ENCODE results near the gene NFYA. TPM values are rescaled to one million over a fixed set of nuclear protein-coding genes. Genes with fewer than 3 reads are reported as not detected.

Gene NFYA
- total RNA-seq, 1 experiment from 2014 or later: 34.7 TPM

GRCh38 chr6:41066867-41067304 lies 5.9 kb upstream of the NFYA start:
- peaks cover 15% of the 10 kb centered on the region for H3K4me1 Mint-ChIP-seq
- ATAC-seq (no peak), DNase-seq (ENCODE audit: low spot score) (peak; percentile 66)
- ChIA-PET CTCF (interaction anchor here (1.0 kb wide), 1 partner anchor 69 kb away, joined by 4 read pairs; no protein-coding TSS in a partner anchor), POLR2A (no interaction called here)
- H3K4me3 Mint-ChIP-seq: no peak overlapping the region
- TF ChIP-seq, protein P1, sequence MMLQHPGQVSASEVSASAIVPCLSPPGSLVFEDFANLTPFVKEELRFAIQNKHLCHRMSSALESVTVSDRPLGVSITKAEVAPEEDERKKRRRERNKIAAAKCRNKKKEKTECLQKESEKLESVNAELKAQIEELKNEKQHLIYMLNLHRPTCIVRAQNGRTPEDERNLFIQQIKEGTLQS (CRISPR knock-in tag; conservative IDR thresholded peaks at IDR 0.05): no peak
- TF ChIP-seq, protein P2, sequence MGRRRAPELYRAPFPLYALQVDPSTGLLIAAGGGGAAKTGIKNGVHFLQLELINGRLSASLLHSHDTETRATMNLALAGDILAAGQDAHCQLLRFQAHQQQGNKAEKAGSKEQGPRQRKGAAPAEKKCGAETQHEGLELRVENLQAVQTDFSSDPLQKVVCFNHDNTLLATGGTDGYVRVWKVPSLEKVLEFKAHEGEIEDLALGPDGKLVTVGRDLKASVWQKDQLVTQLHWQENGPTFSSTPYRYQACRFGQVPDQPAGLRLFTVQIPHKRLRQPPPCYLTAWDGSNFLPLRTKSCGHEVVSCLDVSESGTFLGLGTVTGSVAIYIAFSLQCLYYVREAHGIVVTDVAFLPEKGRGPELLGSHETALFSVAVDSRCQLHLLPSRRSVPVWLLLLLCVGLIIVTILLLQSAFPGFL (CRISPR knock-in tag; IDR thresholded peaks at IDR 0.05; ENCODE audit: borderline replicate concordance): no peak
- TF ChIP-seq CTCF (IDR thresholded peaks at IDR 0.05): peak; percentile 81
- TF ChIP-seq ATF1 (CRISPR knock-in tag; IDR thresholded peaks at IDR 0.05): no peak
- no peak for TF ChIP-seq NR2C2 (CRISPR knock-in tag; IDR thresholded peaks at IDR 0.05)
- TF ChIP-seq IRF1 (CRISPR knock-in tag; IDR thresholded peaks at IDR 0.05): no peak
- no peaks in the 10 kb centered on the region for H3K27me3 Mint-ChIP-seq (ENCODE audit: low read depth)
- H3K36me3 Mint-ChIP-seq: peaks cover 44% of the 10 kb centered on the region
- H3K9me3 Mint-ChIP-seq: no peaks in the 10 kb centered on the region
- 0 out of 2 replicates have a peak overlapping the region, but pooled peaks have one; percentile 58 for H3K27ac Mint-ChIP-seq

GRCh38 chr6:41071501-41071922 lies 1.3 kb upstream of the NFYA start:
- peak overlapping the region; percentile 94 for H3K4me3 Mint-ChIP-seq
- peaks cover 38% of the 10 kb centered on the region for H3K4me1 Mint-ChIP-seq
- no peaks in the 10 kb centered on the region for H3K9me3 Mint-ChIP-seq
- CTCF ChIA-PET: interaction anchor here (1.2 to 3.0 kb wide), 3 partner anchors 32 to 111 kb away, joined by 6 to 12 read pairs (median 6); partner anchors contain the start of gene UNC5CL
- POLR2A ChIA-PET: no interaction called here
- ATAC-seq (no peak), DNase-seq (ENCODE audit: low spot score) (peak; percentile 72)
- H3K27me3 Mint-ChIP-seq (ENCODE audit: low read depth): no peaks in the 10 kb centered on the region
- TF ChIP-seq CTCF (IDR thresholded peaks at IDR 0.05) (no peak), GRHL2 (CRISPR knock-in tag; IDR thresholded peaks at IDR 0.05; ENCODE audit: insufficient replicate concordance, severe bottlenecking) (no peak), ETV6 (CRISPR knock-in tag; IDR thresholded peaks at IDR 0.05) (no peak; the same call in 1 of the 2 replicates), NR1H2 (CRISPR knock-in tag; IDR thresholded peaks at IDR 0.05) (no peak), FOXP4 (CRISPR knock-in tag; IDR thresholded peaks at IDR 0.05) (0 out of 2 replicates have a peak, but pooled peaks have one; percentile 31), ZNF138 (CRISPR knock-in tag; conservative IDR thresholded peaks at IDR 0.05) (no peak), ZNF219 (CRISPR knock-in tag; IDR thresholded peaks at IDR 0.05; ENCODE audit: borderline replicate concordance) (no peak), GABPB1 (CRISPR knock-in tag; IDR thresholded peaks at IDR 0.05) (no peak)
- H3K36me3 Mint-ChIP-seq: peaks cover 29% of the 10 kb centered on the region
- peak overlapping the region; percentile 98 for H3K27ac Mint-ChIP-seq

All from WTC11 (cell line).